A549 (cell line): ENCODE results near the gene NGEF. TPM values are rescaled to one million over a fixed set of nuclear protein-coding genes. Genes with fewer than 3 reads are reported as not detected.
A peak's percentile ranks its signal among the peaks of the same experiment; 100 is the strongest.

Source experiments
- ATAC-seq, 2 experiments: fragments of 200-7000 bp in 1 of 2; fragments of >200 bp in 1 of 2; cut with Nextera tagmentation in 1 of 2; cut with Tn5 transposase in 1 of 2; 3 replicates each; pipeline versions ENCODE4 v1.8.0 to v1.9.1; 2018 to 2020; ENCODE audit warnings: mild to moderate bottlenecking in 1 of 2, moderate library complexity in 1 of 2
- CTCF ChIA-PET: fragments of 300-600 bp; sonication (Branson Sonifier 250); formaldehyde crosslinking; extraction: SDS; loops from one replicate; lab custom pipeline; 2021; ENCODE audit warnings: antibody characterized with exemption, inconsistent platforms; lab: Yijun Ruan, JAX
- POLR2A ChIA-PET: fragments of 350-600 bp; formaldehyde crosslinking; extraction: SDS; loops from one replicate; lab custom pipeline; 2021; ENCODE audit warnings: antibody characterized with exemption, inconsistent platforms; lab: Yijun Ruan, JAX
- DNase-seq, 2 experiments: peaks; one replicate each; pipeline versions ENCODE4 v3.0.0 to v3.0.0-alpha.2; 2011 to 2016; ENCODE audit warnings: low read depth in 1 of 2, low spot score in 1 of 2
- FAIRE-seq: peaks from 2 replicates; lab custom pipeline; 2011; peaks lifted over from hg19 to GRCh38; lab: Jason Lieb, UNC
- H3K27ac ChIP-seq, 2 experiments: fragments of >200 bp; sonication (Bioruptor Twin); formaldehyde crosslinking; 3 replicates each; pipeline ENCODE4 v1.5.1; 2016 to 2017
- H3K4me1 ChIP-seq: fragments of >200 bp; sonication (Bioruptor Twin); formaldehyde crosslinking; 3 replicates; pipeline ENCODE4 v1.6.1; 2016
- H3K4me2 ChIP-seq: fragments of >200 bp; sonication (Bioruptor Twin); formaldehyde crosslinking; 3 replicates; pipeline ENCODE4 v1.6.1; 2016
- H3K4me3 ChIP-seq: fragments of >200 bp; sonication (Bioruptor Twin); formaldehyde crosslinking; 3 replicates; pipeline ENCODE4 v1.5.1; 2016
- H3K9me3 ChIP-seq: fragments of >200 bp; sonication (Bioruptor Twin); formaldehyde crosslinking; 3 replicates; pipeline ENCODE4 v1.6.1; 2016
- BCL3 ChIP-seq: fragments of >200 bp; sonication (Bioruptor Twin); formaldehyde crosslinking; IDR thresholded peaks from 3 replicates; pipeline ENCODE4 v1.6.1; 2016
- CBX2 ChIP-seq: fragments of 200-600 bp; sonication (generic); IDR thresholded peaks from 2 replicates; pipeline ENCODE4 v1.6.1; 2016; ENCODE audit warnings: low read depth, mild to moderate bottlenecking, borderline replicate concordance
- CHD4 ChIP-seq: fragments of 200-600 bp; sonication (generic); IDR thresholded peaks from 2 replicates; pipeline ENCODE4 v1.6.1; 2016; ENCODE audit warnings: antibody characterized with exemption, mild to moderate bottlenecking, borderline replicate concordance
- CTCF ChIP-seq: fragments of >200 bp; sonication (Bioruptor Twin); formaldehyde crosslinking; IDR thresholded peaks from 3 replicates; pipeline ENCODE4 v1.5.1; 2016
- E2F6 ChIP-seq: IDR thresholded peaks from 2 replicates; pipeline ENCODE4 v1.6.1; 2012; ENCODE audit warnings: low read depth, borderline replicate concordance
- EHF ChIP-seq: fragments of 250-450 bp; sonication (Bioruptor Pico); IDR thresholded peaks from 2 replicates; pipeline ENCODE4 v1.5.0; 2020; ENCODE audit warnings: mild to moderate bottlenecking
- EP300 ChIP-seq, 2 experiments: fragments of >200 bp; sonication (Bioruptor Twin); formaldehyde crosslinking; IDR thresholded peaks; 2 replicates in 1 of 2; 3 replicates in 1 of 2; pipeline ENCODE4 v1.6.1; 2016 to 2017
- GATA3 ChIP-seq: IDR thresholded peaks from 2 replicates; pipeline ENCODE4 v1.6.1; 2012; ENCODE audit warnings: borderline replicate concordance
- HDAC2 ChIP-seq: fragments of 200-600 bp; sonication (generic); IDR thresholded peaks from 2 replicates; pipeline ENCODE4 v1.6.1; 2016
- HEYL ChIP-seq: fragments of 250-450 bp; sonication (Bioruptor Pico); IDR thresholded peaks from 2 replicates; pipeline ENCODE4 v1.8.0; 2021; ENCODE audit warnings: mild to moderate bottlenecking, moderate library complexity
- HMGXB4 ChIP-seq: fragments of 250-450 bp; sonication (Bioruptor Pico); IDR thresholded peaks from 2 replicates; pipeline ENCODE4 v1.5.0; 2021; ENCODE audit warnings: mild to moderate bottlenecking, moderate library complexity, borderline replicate concordance
- HOXB13 ChIP-seq: fragments of 250-450 bp; sonication (Bioruptor Pico); IDR thresholded peaks from 2 replicates; pipeline ENCODE4 v1.5.0; 2020; ENCODE audit warnings: low read depth, mild to moderate bottlenecking, moderate library complexity
- MAFK ChIP-seq: fragments of 450-650 bp; IDR thresholded peaks from 2 replicates; pipeline ENCODE4 v1.6.1; 2014; ENCODE audit not compliant: partially characterized antibody
- MAX ChIP-seq: IDR thresholded peaks from 2 replicates; pipeline ENCODE4 v1.6.1; 2012
- MYC ChIP-seq: IDR thresholded peaks from 2 replicates; pipeline ENCODE4 v1.6.1; 2012; ENCODE audit warnings: mild to moderate bottlenecking, inconsistent platforms, low read length, improper control_type of control experiment, borderline replicate concordance
- PBX3 ChIP-seq: IDR thresholded peaks from 2 replicates; pipeline ENCODE4 v1.6.1; 2012
- RAD21 ChIP-seq, 2 experiments: fragments of >200 bp in 1 of 2; sonication (Bioruptor Twin) in 1 of 2; formaldehyde crosslinking in 1 of 2; IDR thresholded peaks in 1 of 2; conservative IDR thresholded peaks in 1 of 2; 2 replicates in 1 of 2; 3 replicates in 1 of 2; pipeline ENCODE4 v1.6.1; 2012 to 2018; ENCODE audit warnings: inconsistent platforms in 1 of 2
- SREBF2 ChIP-seq: fragments of 450-650 bp; IDR thresholded peaks from 2 replicates; pipeline ENCODE4 v1.6.1; 2014; ENCODE audit warnings: mild to moderate bottlenecking, moderate library complexity
- TFCP2L1 ChIP-seq: fragments of 250-450 bp; sonication (Bioruptor Pico); IDR thresholded peaks from 2 replicates; pipeline ENCODE4 v1.5.0; 2021; ENCODE audit warnings: mild to moderate bottlenecking
- USF2 ChIP-seq: fragments of 450-650 bp; IDR thresholded peaks from 2 replicates; pipeline ENCODE4 v1.6.1; 2014; ENCODE audit warnings: antibody characterized with exemption
- ZC3H11A ChIP-seq: fragments of 450-650 bp; IDR thresholded peaks from 2 replicates; pipeline ENCODE4 v1.6.1; 2014; ENCODE audit warnings: antibody characterized with exemption, mild to moderate bottlenecking
- WGBS: methylation state at CpG from one replicate; pipeline ENCODE4 v1.1.6; 2017; ENCODE audit errors: missing lambda C conversion rate; 5-methylcytosine and 5-hydroxymethylcytosine counted together
- polyA plus RNA-seq, 4 experiments: library from polyadenylated mRNA; depleted of rRNA in 3 of 4; stranded (reverse); fragments of >200 nt; fragmentation: RNase III in 1 of 4; extraction: RNeasy Plus Mini Kit Qiagen cat#74134 plus additional on column Dnase treatment in 1 of 4; gene quantifications; 2 replicates in 3 of 4; 3 replicates in 1 of 4; pipeline ENCODE4 v1.2.3, GENCODE V29; 2011 to 2017

The NGEF gene
- polyA plus RNA-seq, 2 of the 4 experiments (the other 2 are of a cell fraction) = 8.1 to 9.7 TPM

GRCh38 chr2:232976176-232976575 lies 36.9 kb downstream of the NGEF start:
- CTCF ChIA-PET = interaction anchor here (0.6 to 10.0 kb wide), 3 partner anchors 55 to 171 kb away, joined by 3 to 119 read pairs (median 64); partner anchors contain the start of gene NEU2
- no peak for ATAC-seq
- POLR2A ChIA-PET = no interaction called here

GRCh38 chr2:232974396-232974795 lies 38.7 kb downstream of the NGEF start:
- H3K4me3 ChIP-seq = no peak overlapping the region
- no peak overlapping the region for H3K27ac ChIP-seq
- H3K4me2 ChIP-seq = no peak overlapping the region
- ChIA-PET POLR2A (no interaction called here), CTCF (interaction anchor here (10.0 kb wide), 1 partner anchor 56 kb away, joined by 119 read pairs; the partner anchor contains the start of gene NEU2)
- peaks cover 10% of the 10 kb centered on the region for H3K4me1 ChIP-seq
- FAIRE-seq = no peak
- DNase-seq = no peak
- 93% methylated on average over 7 of the region's 7 CpGs for WGBS
- ATAC-seq = no peak
- H3K9me3 ChIP-seq = no peaks in the 10 kb centered on the region
- TF ChIP-seq EP300 (IDR thresholded peaks at IDR 0.05) (no peak), SREBF2 (no peak), USF2 (no peak), MYC (no peak), PBX3 (no peak), EHF (no peak), ZC3H11A (no peak), RAD21 (conservative IDR thresholded peaks at IDR 0.05 in 1 of 2, IDR thresholded peaks at IDR 0.05 in 1 of 2) (no peak), GATA3 (no peak), CBX2 (no peak), BCL3 (no peak), HOXB13 (no peak), HMGXB4 (CRISPR knock-in tag) (no peak), MAX (no peak)

More at GRCh38 chr2:232976176-232976575, 36.9 kb downstream of the NGEF start:
- Histone ChIP-seq H3K9me3 (no peaks in the 10 kb centered on the region), H3K4me1 (peaks cover 28% of the 10 kb centered on the region), H3K4me2 (no peak overlapping the region), H3K4me3 (no peak overlapping the region), H3K27ac (peak overlapping the region in 1 of 2 experiments; percentile 22; a peak in 2 of 6 replicates)
- DNase-seq = no peak
- no peak for TF ChIP-seq HEYL (CRISPR knock-in tag)
- TF ChIP-seq CTCF = no peak
- no peak for TF ChIP-seq HDAC2
- TF ChIP-seq ZC3H11A = no peak
- no peak for TF ChIP-seq PBX3
- TF ChIP-seq TFCP2L1 (CRISPR knock-in tag) = no peak
- no peak for TF ChIP-seq MAX
- TF ChIP-seq GATA3 = no peak
- no peak for TF ChIP-seq RAD21 (conservative IDR thresholded peaks at IDR 0.05 in 1 of 2, IDR thresholded peaks at IDR 0.05 in 1 of 2)
- TF ChIP-seq CBX2 = no peak
- no peak for TF ChIP-seq E2F6
- no peak for TF ChIP-seq MAFK
- TF ChIP-seq CHD4 = no peak
- no peak for FAIRE-seq
- 88% methylated on average over 4 of the region's 4 CpGs for WGBS
